Esophagus mucosa (tissue), 1 donor: ENCODE data around the gene IKZF3. TPM values are rescaled to one million over a fixed set of nuclear protein-coding genes. Genes with fewer than 3 reads are reported as not detected.
A peak's percentile ranks its signal among the peaks of the same experiment; 100 is the strongest.
"Not testable (repeated sequence)": the region's sequence is repeated elsewhere in the genome, so short reads cannot be mapped to it uniquely, and the experiment has no call there.

Experiments
- ATAC-seq: fragments of 200-7000 bp; cut with Tn5 transposase; one replicate; pipeline ENCODE4 v1.9.1; 2020
- total RNA-seq: library from RNA; stranded (reverse); gene quantifications from one replicate; pipeline ENCODE4 v1.2.4, GENCODE V29; 2023
- donor health status: DM: yes; HTN: yes; CAD: no.

Gene IKZF3
- total RNA-seq, 1 donor from 2014 or later = 1.1 TPM

DNA sequence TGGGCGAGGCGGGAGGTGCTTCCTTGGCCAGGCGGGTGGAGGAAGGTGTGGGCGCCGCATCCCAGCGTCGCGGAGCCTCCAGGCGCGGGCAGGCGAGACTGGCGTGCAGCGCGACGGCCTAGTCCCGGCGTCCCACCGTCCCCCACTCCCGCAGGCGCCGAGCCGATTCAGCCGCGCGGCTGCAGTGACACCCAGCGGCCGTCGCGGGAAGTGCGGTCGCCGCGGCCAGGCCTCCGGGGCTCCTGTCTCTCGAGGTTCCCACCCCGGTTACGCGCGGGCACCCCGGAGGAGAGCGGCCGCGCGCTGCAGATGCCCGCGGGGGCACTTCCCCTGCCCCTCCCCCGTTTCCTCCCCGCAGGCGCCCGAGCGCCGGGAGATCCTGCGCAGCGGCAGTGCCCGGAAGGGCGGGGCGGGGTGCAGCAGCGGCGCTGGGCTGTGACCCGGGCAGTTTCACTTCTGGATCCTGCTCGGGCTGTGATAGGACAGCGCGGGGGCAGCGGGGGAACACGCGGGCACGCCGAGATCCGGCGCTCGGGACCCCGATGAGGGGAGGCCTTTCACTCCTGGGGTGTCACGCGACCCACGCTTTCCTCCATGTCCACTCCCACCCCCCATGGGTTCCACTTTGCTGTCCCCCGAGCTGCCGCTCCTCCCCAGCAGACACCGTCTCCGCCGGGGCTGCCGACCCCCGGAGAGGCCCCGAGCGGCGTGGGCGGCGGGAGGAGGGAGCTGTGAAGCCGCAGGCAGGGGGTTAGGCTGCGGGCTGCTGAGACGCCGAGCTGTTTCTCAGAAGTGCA is 109.8 kb downstream of the IKZF3 start:
- peak; percentile 88 for ATAC-seq

DNA sequence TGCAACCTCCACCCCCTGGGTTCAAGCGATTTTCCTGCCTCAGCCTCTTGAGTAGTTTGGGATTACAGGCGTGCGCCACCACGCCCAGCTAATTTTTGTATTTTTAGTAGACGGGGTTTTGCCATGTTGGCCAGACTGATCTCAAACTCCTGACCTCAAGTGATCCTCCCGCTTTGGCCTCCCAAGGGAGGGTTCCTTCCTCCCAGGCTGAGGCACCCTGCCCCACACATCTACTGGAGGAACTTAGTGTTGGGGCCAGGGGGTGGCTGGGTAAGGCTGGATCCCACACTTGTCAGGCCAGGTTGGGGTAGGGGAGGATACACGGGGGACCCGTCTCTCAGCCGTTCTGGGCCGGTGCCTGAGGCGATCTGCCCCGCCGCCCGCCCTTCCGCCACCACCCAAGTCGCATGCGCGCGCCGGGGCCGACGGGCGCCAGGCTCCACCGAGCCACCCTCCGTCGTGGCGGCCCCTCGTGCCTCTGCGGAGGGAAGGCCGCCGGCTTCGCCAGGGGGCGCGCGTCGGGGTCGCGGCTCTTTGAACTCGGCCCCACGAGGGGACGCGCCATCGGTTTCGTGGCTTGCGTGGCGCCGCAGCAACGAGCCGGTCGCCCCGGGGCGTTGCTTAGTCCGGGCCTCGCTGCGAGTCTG is 110.5 kb downstream of the IKZF3 start:
- ATAC-seq = peak; percentile 30

DNA sequence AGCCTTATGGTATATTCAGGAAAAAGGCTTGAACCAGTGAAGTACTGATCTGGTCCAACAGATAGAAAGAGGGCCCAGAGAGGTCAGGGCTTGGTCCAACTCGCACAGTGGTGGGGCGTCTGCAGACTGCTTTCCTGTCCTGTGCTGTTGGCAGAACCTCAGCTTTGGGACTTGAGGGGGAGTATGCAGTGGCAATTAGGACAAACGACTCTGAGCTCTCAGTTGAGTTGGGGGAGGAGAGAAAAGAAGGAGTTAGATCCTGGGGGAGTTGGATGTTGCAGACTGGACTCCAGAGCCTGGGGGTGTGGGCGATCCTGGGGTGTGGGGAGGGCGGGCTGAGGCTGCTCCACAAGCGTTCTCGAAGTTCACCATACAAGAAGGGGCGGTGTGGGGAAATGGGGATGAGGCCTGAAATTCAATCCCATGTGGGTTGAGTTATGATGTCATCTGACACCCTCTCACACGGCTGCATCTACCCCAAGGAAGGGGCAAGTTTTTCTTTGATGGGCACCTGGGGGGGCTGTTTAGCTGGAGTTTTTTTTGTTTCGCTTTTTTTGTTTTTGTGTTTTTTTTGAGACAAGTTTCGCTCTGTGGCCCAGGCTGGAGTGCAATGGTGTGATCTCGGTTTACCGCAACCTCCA is 111.8 kb downstream of the IKZF3 start:
- no peak for ATAC-seq

DNA sequence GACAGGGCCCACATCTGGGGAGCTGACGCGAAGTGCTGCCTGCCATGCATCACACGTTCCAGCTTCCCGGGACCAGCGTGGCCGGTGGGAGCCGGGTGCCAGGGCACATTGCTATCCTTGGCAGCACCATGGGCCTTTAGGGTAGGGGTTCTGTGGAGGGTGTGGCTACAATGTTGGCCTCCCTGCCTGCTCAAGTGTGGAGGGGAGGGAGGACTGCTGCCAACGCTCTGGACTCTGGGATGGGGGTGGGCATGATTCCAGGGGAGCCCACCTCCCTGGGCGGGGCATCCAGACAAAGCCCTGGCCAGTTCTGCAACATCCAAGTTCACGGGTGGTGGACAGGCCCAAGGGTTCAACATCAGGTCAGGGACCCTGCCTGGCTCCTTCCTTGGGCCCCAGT is 112.5 kb downstream of the IKZF3 start:
- ATAC-seq = no peak

DNA sequence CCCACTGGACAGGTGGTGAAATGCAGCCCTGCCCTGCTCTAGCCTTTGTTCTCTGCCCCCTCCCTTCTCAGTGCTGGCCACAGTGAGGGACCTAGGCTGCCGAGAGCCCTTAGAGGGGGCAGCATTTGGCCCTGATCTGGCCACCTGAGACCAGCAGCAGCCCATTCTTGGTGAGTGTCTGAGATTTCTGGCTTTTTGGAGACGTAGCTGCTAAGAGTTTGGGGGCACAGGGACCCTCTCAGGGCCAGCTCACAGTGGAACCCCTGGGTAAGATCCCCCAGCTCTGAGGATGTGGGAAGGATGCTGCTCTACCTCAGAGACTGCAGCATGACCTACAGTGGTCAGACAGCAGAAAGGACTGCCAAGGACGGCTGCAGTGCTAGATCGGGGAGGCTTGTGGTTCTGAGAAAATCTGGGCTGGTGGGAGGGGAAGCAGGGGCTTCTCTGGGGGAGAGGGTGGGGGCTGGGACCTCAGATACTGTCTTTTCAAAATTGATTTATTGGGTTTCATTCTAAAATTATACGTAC is 113.0 kb downstream of the IKZF3 start:
- ATAC-seq = no peak

DNA sequence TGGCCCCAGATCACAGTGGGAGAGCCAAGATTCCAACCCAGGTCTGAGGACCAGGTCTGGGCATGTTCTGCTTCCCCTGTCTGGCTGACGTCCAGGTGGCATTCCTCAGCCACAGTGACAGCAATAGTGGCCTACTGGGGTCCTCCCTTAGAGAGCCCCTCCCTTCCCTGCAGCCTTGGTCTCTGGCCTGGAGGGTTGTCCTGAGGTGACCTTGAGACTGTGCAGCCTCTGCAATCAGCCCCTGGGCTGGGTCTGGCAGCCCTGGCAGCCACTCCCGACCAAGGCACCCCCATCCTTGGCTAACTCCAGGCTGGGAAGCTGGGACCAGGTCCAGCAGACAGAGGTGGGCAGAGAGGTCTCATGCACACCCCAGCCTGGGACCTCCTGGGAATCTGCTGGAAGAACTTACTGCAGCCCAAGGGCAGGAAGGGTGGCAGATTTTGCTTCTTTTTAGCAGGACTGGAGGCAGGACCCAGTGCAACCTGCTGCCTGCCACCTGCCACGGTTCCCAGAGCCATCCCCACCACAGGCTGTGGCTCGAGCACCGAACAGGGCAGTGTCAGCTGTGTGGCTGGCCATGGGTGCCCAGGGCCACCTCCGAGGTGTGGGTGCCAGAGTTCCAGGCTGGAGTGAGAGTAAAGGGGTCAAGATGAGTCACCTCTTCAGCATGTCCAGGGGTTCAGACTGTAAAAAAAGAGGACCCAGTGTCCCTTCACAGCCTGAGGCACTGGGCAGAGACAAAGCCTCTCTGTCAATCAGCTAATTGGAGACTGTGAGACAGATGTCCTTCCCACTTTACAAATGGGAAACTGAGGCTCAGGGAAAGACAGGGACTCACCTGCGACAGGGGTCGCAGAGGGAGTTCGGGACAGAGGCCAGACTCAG is 113.7 kb downstream of the IKZF3 start:
- no peak for ATAC-seq

DNA sequence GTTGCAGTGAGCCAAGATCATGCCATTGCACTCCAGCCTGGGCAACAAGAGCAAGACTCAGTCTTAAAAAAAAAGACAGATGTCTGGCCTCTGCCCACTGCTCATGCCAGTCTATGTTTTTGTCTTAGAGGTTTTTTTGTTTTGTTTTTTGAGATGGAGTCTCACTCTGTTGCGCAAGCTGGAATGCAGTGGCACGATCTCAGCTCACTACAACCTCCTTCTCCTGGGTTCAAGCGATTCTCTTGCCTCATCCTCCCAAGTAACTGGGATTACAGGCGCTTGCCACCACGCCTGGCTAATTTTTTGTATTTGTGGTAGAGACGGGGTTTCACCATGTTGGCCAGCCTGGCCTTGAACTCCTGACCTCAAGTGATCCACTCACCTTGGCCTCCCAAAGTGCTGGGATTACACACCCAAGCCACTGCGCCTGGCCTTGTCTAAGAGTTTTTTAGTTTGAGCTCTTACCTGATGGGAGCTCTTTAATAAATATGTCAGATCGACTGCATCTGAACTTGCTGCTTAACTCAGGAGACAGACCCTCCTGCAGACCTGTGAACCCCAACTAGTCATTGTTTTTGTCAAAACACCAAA is 115.6 kb downstream of the IKZF3 start:
- not testable (repeated sequence) for ATAC-seq

DNA sequence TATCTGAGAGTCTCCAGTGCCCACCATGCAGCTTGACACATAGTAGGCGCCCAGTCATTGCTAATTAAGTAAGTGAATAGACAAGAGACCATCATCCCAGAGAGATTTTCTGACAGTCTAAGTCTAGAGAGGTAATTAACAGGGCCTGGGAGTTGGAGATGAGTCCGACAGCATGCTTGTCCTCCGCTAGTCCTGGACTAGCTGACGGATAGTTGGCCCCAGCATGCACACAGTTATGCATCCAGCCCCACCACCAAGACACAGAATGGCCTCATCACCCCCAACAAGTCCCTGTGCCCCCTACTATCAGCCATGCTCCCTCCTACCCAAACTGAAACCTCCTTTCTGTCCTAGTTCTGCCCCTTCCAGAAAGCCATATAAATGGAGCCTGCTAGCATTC is 116.4 kb downstream of the IKZF3 start:
- ATAC-seq = no peak

DNA sequence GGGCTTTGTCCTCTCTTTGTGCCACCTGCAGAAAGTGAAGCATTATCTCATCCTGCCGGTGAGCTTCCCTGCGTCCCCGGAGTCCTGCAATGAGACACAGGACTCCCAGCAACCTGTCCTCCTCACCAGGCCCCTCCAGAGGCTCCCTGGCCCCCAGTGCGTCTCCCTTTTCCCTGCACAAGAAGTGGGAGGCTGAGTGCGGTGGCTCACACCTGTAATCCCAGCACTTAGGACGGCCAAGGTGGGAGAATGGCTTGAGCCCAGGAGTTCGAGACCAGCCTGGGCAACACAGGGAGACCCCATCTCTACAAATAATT is 118.0 kb downstream of the IKZF3 start:
- ATAC-seq = no peak

DNA sequence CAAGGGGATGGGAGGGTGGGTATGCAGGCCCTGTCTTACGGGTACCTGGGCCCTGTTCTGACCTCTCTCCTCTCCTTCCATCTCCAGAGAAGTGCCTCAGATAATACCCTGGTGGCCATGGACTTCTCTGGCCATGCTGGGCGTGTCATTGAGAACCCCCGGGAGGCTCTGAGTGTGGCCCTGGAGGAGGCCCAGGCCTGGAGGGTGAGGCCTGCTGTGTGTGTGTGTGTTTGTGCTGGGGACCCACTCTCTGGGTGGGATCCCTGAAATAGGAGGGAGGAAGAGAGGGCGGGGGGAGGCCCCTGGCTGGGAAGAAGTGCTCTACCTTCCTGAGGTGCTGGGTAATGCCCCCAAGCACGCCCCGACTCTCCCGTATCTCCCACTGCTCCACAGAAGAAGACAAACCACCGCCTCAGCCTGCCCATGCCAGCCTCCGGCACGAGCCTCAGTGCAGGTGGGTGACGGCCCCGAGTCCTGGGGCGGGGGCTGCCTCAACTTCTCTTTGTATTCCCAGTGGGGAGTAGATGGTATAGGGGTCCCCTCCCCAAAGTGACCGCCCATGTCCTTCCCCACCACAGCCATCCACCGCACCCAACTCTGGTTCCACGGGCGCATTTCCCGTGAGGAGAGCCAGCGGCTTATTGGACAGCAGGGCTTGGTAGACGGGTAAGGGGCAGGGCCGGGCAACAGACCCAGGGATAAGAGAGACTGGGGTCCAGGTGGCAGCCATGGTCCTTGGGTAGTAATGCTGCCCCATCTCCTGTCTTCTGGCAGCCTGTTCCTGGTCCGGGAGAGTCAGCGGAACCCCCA is 118.6 kb downstream of the IKZF3 start:
- no peak for ATAC-seq

DNA sequence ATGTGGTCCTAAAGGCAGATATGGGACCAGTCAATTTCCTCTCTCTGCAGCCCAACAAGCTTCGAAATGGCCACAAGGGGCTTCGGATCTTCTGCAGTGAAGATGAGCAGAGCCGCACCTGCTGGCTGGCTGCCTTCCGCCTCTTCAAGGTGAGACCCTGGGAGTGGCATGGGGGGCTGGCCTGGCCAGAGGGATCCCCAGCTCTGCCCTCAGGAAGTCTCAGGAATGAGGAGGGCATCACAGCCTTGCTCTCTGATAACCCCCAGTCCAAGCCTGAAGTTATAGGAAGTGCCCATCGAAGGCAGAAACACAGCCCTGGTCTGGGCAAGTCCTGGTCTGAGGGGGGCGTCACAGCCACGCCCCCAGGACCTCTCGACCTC is 119.3 kb downstream of the IKZF3 start:
- ATAC-seq = no peak

DNA sequence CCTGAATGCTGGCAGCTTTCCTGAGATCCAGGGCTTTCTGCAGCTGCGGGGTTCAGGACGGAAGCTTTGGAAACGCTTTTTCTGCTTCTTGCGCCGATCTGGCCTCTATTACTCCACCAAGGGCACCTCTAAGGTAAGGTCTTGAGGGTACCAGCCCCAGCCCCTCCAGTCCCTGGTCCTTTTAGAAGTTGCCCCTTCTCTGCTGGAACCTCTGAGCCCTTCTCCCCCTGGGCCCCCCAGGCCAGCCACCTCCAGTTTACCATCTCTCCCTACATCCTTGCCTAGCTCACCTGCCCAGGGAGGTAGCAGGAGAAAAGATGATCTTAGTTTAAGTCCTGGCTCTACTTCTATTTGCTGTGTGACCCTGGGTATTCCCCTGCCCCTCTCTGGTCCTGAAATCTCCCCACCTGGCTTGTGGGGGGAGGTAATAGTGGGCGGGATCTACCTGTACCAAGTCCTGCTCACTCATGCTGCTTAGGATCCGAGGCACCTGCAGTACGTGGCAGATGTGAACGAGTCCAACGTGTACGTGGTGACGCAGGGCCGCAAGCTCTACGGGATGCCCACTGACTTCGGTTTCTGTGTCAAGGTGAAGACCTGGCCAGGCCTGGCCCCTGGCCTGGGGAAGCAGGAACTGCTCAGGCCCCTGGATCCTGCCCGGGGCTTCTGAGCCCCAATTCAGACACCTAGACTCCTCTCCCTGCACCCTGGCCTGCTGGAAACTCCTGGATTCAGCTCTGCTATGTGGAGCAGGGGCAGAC is 119.9 kb downstream of the IKZF3 start:
- no peak for ATAC-seq

DNA sequence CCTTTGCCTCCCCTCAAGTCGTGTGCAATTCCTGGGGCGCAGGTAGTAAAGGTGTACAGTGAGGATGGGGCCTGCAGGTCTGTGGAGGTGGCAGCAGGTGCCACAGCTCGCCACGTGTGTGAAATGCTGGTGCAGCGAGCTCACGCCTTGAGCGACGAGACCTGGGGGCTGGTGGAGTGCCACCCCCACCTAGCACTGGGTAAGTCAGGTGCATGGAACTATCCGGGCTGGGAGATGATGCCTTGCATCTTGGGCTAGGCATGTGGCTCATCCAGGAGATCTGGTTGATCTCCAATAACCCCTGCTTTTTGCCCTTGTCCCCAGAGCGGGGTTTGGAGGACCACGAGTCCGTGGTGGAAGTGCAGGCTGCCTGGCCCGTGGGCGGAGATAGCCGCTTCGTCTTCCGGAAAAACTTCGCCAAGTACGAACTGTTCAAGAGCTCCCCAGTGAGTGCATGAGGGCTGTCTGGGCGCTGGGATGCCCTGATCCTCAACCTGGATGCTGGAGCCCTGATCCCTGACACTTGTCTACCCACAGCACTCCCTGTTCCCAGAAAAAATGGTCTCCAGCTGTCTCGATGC is 121.2 kb downstream of the IKZF3 start:
- no peak for ATAC-seq

DNA sequence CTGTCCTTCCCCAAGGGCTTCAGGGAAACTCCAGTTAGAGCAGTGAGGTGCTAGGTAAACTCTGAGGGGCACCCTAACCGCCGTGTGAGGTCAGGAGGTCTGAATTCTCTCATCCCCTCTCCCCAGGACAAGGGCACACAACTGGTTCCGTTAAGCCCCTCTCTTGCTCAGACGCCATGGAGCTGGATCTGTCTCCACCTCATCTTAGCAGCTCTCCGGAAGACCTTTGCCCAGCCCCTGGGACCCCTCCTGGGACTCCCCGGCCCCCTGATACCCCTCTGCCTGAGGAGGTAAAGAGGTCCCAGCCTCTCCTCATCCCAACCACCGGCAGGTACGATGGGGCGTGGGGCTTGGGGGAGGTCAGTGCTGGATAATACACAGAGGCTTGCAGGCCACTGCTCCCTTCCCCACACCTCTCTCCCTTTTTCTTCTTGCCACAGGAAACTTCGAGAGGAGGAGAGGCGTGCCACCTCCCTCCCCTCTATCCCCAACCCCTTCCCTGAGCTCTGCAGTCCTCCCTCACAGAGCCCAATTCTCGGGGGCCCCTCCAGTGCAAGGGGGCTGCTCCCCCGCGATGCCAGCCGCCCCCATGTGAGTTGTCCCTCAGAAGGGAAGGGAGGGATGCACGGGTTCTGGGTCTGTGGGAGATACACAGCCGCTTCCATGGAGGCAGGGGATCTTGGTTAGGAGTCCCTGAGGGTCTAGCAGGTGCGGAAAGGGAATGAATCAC is 121.8 kb downstream of the IKZF3 start:
- ATAC-seq = no peak

DNA sequence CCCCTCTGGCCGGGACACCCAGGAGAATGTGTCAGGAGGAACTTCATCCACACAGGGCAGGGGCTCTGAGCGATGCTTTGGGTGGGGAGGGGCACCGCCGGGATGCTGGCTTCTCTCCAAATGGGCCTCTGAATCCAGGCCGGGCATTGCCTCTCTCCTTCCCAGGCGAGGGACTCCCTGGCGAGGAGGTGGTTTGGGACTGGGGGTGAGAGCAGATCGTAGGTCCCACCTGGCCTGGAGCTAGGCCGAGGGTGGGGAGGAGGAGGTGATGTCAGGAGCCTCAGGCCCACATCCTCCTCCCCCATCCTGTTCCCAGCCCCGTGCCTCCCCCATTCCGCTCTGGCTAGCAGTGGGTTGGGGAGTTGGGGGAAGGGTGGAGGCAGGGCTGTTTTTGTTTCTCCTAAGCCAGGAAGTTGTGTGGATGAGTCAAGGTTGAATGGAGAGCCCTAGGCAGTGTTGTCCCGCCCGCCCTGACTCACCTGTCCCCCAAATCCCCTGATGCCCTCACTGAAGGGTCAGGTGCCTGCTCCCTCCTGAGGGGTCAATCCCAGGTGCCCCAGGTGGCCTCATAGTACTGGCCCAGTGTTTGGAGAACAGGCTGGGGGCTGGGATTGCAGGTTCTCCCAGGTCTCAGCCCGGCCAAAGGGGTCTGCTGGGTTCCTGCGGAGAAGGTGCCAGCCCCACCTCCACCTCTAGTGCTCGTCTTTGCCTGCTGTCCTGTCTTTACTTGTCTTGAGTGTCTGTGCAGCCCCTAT is 123.6 kb downstream of the IKZF3 start:
- ATAC-seq = peak; percentile 73

DNA sequence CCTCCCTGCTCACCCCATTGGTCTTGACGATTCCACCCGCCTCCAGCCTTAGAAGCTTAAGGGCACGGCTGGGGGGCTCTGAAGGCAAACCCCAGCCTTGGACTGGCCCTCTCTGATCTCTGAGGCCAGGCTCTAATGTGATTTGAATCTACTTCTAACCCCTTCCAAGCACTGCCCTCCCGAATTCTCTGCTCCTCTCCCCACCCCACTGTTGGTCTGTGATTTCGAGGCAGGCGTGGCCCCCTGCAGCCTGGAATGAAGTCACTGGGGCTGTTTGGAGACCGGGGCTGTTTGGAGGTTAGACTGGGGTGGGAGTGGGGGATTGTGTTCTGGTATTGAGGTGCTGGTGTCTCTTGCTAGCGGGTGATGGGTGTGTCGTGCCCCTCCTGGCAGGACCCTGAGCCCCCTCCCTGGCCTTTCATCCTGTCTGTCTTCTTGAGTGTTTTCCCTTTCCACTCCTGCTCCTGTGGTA is 124.2 kb downstream of the IKZF3 start:
- peak; percentile 25 for ATAC-seq

DNA sequence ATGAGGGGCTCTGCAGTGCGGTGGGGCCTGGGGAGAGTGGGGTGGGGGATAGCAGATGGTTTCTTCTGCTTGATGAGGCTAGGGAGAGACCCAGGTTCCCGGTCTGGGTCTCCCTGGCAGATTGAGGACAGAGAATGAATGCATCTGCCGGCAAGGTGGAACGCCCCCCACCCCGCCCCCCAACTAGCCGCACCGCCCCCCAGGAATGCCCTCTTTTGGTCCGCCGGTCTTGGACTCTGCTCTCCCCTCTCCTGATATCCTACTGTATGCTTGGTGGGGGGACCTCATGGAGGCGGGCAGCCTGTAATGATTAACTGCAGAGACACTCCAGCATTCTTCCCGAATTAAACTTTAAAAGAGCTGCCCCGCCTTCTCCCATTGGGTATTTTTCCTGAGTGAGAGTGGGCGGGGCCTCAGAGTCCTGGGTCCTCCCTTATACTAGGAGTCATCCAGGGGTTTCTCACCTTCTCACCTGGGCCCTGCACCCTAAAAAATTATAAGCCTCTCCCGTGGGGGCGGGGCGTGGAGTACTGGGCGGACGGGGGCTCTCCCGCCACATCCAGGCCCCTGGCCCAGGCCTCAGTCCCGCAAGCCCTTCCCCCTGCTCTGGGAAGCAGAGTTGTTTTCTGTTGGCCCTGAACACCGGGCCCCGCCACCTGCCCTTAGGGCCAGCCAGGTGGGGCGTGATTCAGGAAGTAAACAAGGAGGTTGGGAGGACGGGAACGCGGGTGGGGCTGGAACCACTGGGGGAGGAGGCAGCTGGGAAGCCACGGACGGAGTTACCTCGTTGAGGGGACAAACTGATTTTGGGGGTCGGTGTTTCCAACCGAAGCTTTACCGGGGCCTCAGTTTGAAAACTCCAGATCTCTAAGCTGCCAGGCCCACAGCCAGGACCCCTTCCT is 124.9 kb downstream of the IKZF3 start:
- ATAC-seq = peak; percentile 63

DNA sequence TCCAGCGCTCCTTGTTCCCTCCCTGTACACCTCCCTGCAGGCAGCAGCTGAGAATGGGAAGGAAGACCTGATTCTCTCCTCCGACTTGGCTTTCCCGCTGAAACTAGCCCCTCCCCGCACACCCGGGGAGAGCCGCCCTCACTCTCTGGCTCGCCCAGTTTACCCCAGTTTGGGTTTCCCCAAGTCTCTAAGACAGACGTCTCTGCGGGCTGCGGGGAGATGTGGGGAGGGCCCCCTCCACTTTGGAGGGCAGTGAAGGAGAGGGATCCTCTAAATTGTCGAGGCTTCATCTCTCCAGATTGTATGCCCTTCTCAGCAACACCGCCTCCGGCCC is 125.6 kb downstream of the IKZF3 start:
- ATAC-seq = peak; percentile 22
